IMR-90 (cell line): ENCODE results near the gene GRM4. TPM values are rescaled to one million over a fixed set of nuclear protein-coding genes. Genes with fewer than 3 reads are reported as not detected.

ENCODE experiments used
- ATAC-seq: fragments of 200-7000 bp; cut with Tn5 transposase; 2 replicates; pipeline ENCODE4 v1.9.1; 2020; ENCODE audit warnings: low read depth, mild to moderate bottlenecking, moderate library complexity
- BruUV-seq: library from RNA; stranded (reverse); fragments of 400-500 nt; replicated peaks from 2 replicates; lab custom pipeline; 2021; lab: Mats Ljungman, UMichigan
- CTCF ChIA-PET: fragments of 300-600 bp; formaldehyde crosslinking; extraction: SDS; loops from one replicate; lab custom pipeline; 2021; ENCODE audit warnings: antibody characterized with exemption; lab: Yijun Ruan, JAX
- POLR2A ChIA-PET: fragments of 300-600 bp; sonication (Branson Sonifier 250); formaldehyde crosslinking; loops from one replicate; lab custom pipeline; 2022; ENCODE audit warnings: antibody characterized with exemption; ENCODE audit not compliant: unreplicated experiment; lab: Charles Lee
- DNase-seq: peaks from one replicate; pipeline ENCODE4 v3.0.0; 2013
- H2AFZ ChIP-seq: replicated peaks from 2 replicates; pipeline ENCODE3; 2013; ENCODE audit warnings: low read length, mild to moderate bottlenecking; ENCODE audit not compliant: poor library complexity
- H2AK5ac ChIP-seq: 2 replicates; pipeline ENCODE4 v1.6.1; 2013; ENCODE audit warnings: low read depth, low read length, inconsistent platforms
- H2AK9ac ChIP-seq: replicated peaks from 2 replicates; pipeline ENCODE3; 2013; ENCODE audit warnings: mild to moderate bottlenecking, low read depth, low read length, moderate library complexity; ENCODE audit not compliant: poor library complexity
- H2BK120ac ChIP-seq: 2 replicates; pipeline ENCODE4 v1.6.1; 2013; ENCODE audit warnings: low read depth, low read length, inconsistent platforms
- H2BK15ac ChIP-seq: 3 replicates; pipeline ENCODE4 v1.6.1; 2013; ENCODE audit warnings: low read depth, low read length, inconsistent platforms
- H2BK20ac ChIP-seq: 2 replicates; pipeline ENCODE4 v1.6.1; 2013; ENCODE audit warnings: low read depth, mild to moderate bottlenecking, inconsistent platforms, low read length, moderate library complexity
- H2BK5ac ChIP-seq: 2 replicates; pipeline ENCODE4 v1.6.1; 2013; ENCODE audit warnings: mild to moderate bottlenecking, low read depth, low read length, inconsistent platforms; ENCODE audit not compliant: poor library complexity, severe bottlenecking
- H3K14ac ChIP-seq: replicated peaks from 2 replicates; pipeline ENCODE4 v1.6.1; 2013; ENCODE audit warnings: low read depth, low read length, inconsistent platforms
- H3K18ac ChIP-seq: 2 replicates; pipeline ENCODE4 v1.6.1; 2013; ENCODE audit warnings: low read depth, low read length, control low read depth
- H3K23ac ChIP-seq: 2 replicates; pipeline ENCODE4 v1.6.1; 2013; ENCODE audit warnings: low read depth, low read length, inconsistent platforms
- H3K27ac ChIP-seq: 2 replicates; pipeline ENCODE4 v1.5.1; 2013; ENCODE audit warnings: mild to moderate bottlenecking, control low read depth, low read length; ENCODE audit not compliant: insufficient read depth
- H3K27me3 ChIP-seq: 2 replicates; pipeline ENCODE4 v1.6.1; 2013; ENCODE audit warnings: low read length; ENCODE audit not compliant: control insufficient read depth, insufficient read depth
- H3K36me3 ChIP-seq: 2 replicates; pipeline ENCODE4 v1.6.1; 2013; ENCODE audit warnings: low read length, mixed read lengths; ENCODE audit not compliant: control insufficient read depth, insufficient read depth
- H3K4ac ChIP-seq: 2 replicates; pipeline ENCODE4 v1.6.1; 2013; ENCODE audit warnings: low read depth, low read length, inconsistent platforms
- H3K4me1 ChIP-seq: 2 replicates; pipeline ENCODE4 v1.6.1; 2013; ENCODE audit warnings: low read length, mixed read lengths; ENCODE audit not compliant: control insufficient read depth, insufficient read depth
- H3K4me2 ChIP-seq: 2 replicates; pipeline ENCODE4 v1.6.1; 2013; ENCODE audit warnings: low read depth, mild to moderate bottlenecking, control low read depth, low read length, moderate library complexity
- H3K4me3 ChIP-seq: 2 replicates; pipeline ENCODE4 v1.5.1; 2013; ENCODE audit warnings: low read depth, mild to moderate bottlenecking, control low read depth, low read length, moderate library complexity; ENCODE audit not compliant: insufficient read depth
- H3K56ac ChIP-seq: 2 replicates; pipeline ENCODE4 v1.6.1; 2013; ENCODE audit warnings: low read length, inconsistent platforms; ENCODE audit not compliant: insufficient read depth; ENCODE audit errors: extremely low read depth
- H3K79me1 ChIP-seq, 2 experiments: 2 replicates each; pipeline ENCODE4 v1.6.1; 2013; ENCODE audit warnings: low read length in 2 of 2, inconsistent platforms in 1 of 2, low read depth in 1 of 2
- H3K9ac ChIP-seq: 2 replicates; pipeline ENCODE4 v1.6.1; 2013; ENCODE audit warnings: low read depth, low read length, control low read depth
- H3K9me1 ChIP-seq: 2 replicates; pipeline ENCODE4 v1.6.1; 2013; ENCODE audit warnings: low read length, inconsistent platforms; ENCODE audit not compliant: insufficient read depth
- H3K9me3 ChIP-seq: 2 replicates; pipeline ENCODE4 v1.6.1; 2013; ENCODE audit warnings: low read length; ENCODE audit not compliant: control insufficient read depth, insufficient read depth
- H4K20me1 ChIP-seq: 2 replicates; pipeline ENCODE4 v1.6.1; 2013; ENCODE audit warnings: low read length, inconsistent platforms; ENCODE audit not compliant: insufficient read depth
- H4K5ac ChIP-seq: 2 replicates; pipeline ENCODE4 v1.6.1; 2013; ENCODE audit warnings: mild to moderate bottlenecking, low read depth, low read length, control low read depth
- H4K8ac ChIP-seq, 2 experiments: 2 replicates each; pipeline ENCODE4 v1.6.1; 2013; ENCODE audit warnings: low read depth in 2 of 2, low read length in 2 of 2, control low read depth in 1 of 2, inconsistent platforms in 1 of 2
- H4K91ac ChIP-seq: 2 replicates; pipeline ENCODE4 v1.6.1; 2013; ENCODE audit warnings: low read depth, low read length, inconsistent platforms; ENCODE audit not compliant: insufficient read depth
- FOS ChIP-seq: fragments of 150-350 bp; IDR thresholded peaks from 2 replicates; pipeline ENCODE4 v1.6.1; 2016; ENCODE audit warnings: low read depth, low read length
- WGBS, 2 experiments: methylation state at CpG; one replicate each; pipeline versions ENCODE4 v1.1.5 to v1.1.7; 2013; ENCODE audit warnings: missing lambda C conversion rate in 2 of 2; ENCODE audit not compliant: insufficient read length in 1 of 2; ENCODE audit errors: extremely low coverage in 2 of 2; 5-methylcytosine and 5-hydroxymethylcytosine counted together
- dilution Hi-C: fragments of 300-500 bp; cut with HindIII; formaldehyde crosslinking; loops from one replicate; pipeline ENCODE4 v1.14.3; 2018; ENCODE audit warnings: low sequenced_read_pairs; ENCODE audit not compliant: unreplicated experiment
- in situ Hi-C: fragments of 300-500 bp; cut with MboI; formaldehyde crosslinking; loops from 3 replicates; pipeline ENCODE4 v1.14.3; 2019; ENCODE audit warnings: low sequenced_read_pairs, inconsistent platforms, mixed read lengths
- intact Hi-C: fragments of 100-400 bp; cut with micrococcal nuclease; formaldehyde crosslinking; loops from 2 replicates; pipeline ENCODE4 v1.10.0; 2022
- polyA plus RNA-seq, 3 experiments: library from polyadenylated mRNA; depleted of rRNA; stranded (reverse); fragments of >200 nt; gene quantifications; 2 replicates each; pipeline ENCODE4 v1.2.3, GENCODE V29; 2012; ENCODE audit warnings: low replicate concordance in 1 of 3
- total RNA-seq: library from RNA; depleted of rRNA; stranded (reverse); fragments of >200 nt; gene quantifications from 2 replicates; pipeline ENCODE4 v1.2.3, GENCODE V29; 2012

The GRM4 gene
- total and polyA plus RNA-seq, 2 of the 4 experiments (the other 2 are of a cell fraction), result 0.02 TPM; not detected in 1

DNA sequence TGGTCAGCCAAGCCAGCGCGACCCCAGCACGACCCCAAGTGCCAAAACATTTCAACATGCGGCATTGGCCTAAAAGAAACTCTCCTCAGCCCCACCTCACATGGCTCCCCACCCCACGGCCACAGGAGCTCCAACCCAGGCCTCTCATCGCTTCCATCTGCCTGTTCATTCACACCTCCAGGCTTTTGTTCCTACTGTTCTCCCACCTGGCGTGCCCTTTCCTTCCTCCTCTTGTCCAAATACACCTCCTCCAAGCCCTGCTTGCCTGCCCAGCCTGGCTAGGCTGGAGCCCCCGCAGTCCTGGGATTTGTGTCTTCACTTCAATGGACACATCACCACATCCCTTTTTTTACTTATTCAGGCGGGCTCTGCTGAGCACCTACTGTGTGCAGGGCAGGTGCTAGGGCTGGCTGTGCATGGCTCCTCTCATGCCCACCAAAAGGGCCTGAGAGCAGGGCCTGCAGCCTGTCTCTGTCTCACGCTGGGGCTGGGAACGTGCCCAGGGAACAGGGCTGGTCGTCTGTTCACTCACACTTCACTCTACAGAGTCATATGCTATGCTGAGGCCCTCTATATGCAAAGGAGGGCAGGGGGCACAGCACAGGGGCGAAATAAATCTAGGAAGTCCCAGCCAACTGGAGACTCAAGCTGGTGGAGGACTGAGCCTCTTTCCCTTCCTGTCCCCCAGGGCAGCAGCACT, 61.1 kb downstream of the GRM4 start:
- ATAC-seq, result no peak
- H4K5ac ChIP-seq, result no peak overlapping the region
- H3K9me3 ChIP-seq, result no peaks in the 10 kb centered on the region
- BruUV-seq, result no TSS peak
- in situ Hi-C loops (no loop called here), intact Hi-C loops (no loop called here), dilution Hi-C loops (no loop called here)
- H3K18ac ChIP-seq, result no peak overlapping the region
- H3K9me1 ChIP-seq, result no peaks in the 10 kb centered on the region
- no peak overlapping the region for H3K4me2 ChIP-seq
- peak overlapping the region; percentile 19 for H2AK9ac ChIP-seq
- H2BK15ac ChIP-seq, result no peak overlapping the region
- no peak overlapping the region for H2AK5ac ChIP-seq
- H3K4me1 ChIP-seq, result no peaks in the 10 kb centered on the region
- no peak overlapping the region for H3K23ac ChIP-seq
- H3K27me3 ChIP-seq, result peaks cover 35% of the 10 kb centered on the region
- H3K36me3 ChIP-seq, result no peaks in the 10 kb centered on the region
- H2BK5ac ChIP-seq, result no peak overlapping the region
- no peak overlapping the region for H3K9ac ChIP-seq
- TF ChIP-seq FOS, result no peak
- 40% methylated on average over 7 of the region's 13 CpGs; no CpG with 5 or more reads in 1 of the 2 experiments for WGBS, 2 experiments
- no peak overlapping the region for H4K91ac ChIP-seq
- H2AFZ ChIP-seq, result no peak overlapping the region
- ChIA-PET POLR2A (no interaction called here), CTCF (no interaction called here)
- no peak overlapping the region for H2BK20ac ChIP-seq
- H3K79me1 ChIP-seq, result no peaks in the 10 kb centered on the region
- no peak overlapping the region for H3K27ac ChIP-seq
- H3K56ac ChIP-seq, result no peak overlapping the region
- H4K20me1 ChIP-seq, result no peaks in the 10 kb centered on the region
- no peak overlapping the region for H3K4ac ChIP-seq
- no peak overlapping the region for H3K4me3 ChIP-seq
- no peak for DNase-seq
- no peak overlapping the region for H2BK120ac ChIP-seq
- no peak overlapping the region for H3K14ac ChIP-seq
- no peak overlapping the region for H4K8ac ChIP-seq
